NCI-H2081 (cell line): ENCODE measurements around the gene LRRC8E.
A peak's percentile ranks its signal among the peaks of the same experiment; 100 is the strongest.
"Not testable (repeated sequence)": the region's sequence is repeated elsewhere in the genome, so short reads cannot be mapped to it uniquely, and the experiment has no call there.

Experiments
- DNase-seq, 2 experiments: peaks; one replicate each; lab custom pipeline; 2025; lab: John Stamatoyannopoulos, UW

LRRC8E gene

GRCh38 chr19:7887408-7888144 is 734 bp upstream of the LRRC8E start:
- DNase-seq, result no peak

GRCh38 chr19:7888826-7889217 is 512 bp downstream of the LRRC8E start:
- DNase-seq, result no peak

- DNase-seq, result not testable (repeated sequence)
These were observed 5.2 kb downstream of the LRRC8E start for GRCh38 chr19:7893362-7894101.

DNA sequence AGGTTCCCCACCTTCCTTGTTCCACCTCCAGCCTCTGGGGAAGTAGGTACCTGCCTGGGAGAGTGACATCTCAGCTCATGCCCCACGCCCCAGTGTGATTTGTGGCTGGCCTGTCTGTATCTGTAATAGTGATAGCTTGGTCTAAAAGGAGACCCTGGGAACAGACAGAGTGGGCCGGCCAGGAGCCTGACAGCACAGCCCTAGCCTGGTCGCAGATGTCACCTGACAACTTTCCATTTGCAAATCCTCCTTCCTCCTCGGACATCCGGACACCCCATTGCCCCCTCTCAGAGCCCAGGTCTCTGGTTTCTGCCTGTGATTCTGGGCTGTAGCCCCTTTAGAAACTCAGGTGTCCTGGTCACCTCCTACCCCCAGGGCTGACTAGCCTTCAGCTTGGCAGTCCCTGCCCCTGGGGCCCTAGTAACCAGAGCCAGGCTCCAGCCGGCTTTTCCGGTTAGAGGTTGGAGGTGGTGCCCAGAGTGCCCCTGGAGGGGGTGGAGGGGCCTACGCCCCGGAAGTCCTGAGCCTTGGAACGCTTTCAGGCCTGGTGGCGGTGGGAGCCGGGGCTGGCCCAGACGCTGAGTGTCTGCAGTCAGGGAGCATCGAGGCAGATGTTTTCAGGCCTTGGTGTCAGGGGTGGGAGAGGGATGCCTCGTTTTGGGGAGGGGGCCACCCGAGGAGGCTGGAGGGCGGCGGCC is 6.5 kb downstream of the LRRC8E start:
- no peak for DNase-seq

GRCh38 chr19:7895565-7895964 is 7.3 kb downstream of the LRRC8E start:
- DNase-seq, result no peak

GRCh38 chr19:7897292-7897691 is 9.0 kb downstream of the LRRC8E start:
- no peak for DNase-seq

GRCh38 chr19:7898967-7899366 is 10.7 kb downstream of the LRRC8E start:
- no peak for DNase-seq

DNA sequence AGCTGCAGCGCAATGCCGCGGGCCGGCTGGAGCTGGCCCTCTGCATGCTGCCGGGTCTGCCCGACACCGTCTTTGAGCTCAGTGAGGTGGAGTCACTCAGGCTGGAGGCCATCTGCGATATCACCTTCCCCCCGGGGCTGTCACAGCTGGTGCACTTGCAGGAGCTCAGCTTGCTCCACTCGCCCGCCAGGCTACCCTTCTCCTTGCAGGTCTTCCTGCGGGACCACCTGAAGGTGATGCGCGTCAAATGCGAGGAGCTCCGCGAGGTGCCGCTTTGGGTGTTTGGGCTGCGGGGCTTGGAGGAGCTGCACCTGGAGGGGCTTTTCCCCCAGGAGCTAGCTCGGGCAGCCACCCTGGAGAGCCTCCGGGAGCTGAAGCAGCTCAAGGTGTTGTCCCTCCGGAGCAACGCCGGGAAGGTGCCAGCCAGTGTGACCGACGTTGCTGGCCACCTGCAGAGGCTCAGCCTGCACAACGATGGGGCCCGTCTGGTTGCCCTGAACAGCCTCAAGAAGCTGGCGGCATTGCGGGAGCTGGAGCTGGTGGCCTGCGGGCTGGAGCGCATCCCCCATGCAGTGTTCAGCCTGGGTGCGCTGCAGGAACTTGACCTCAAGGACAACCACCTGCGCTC is 11.6 kb downstream of the LRRC8E start:
- DNase-seq, result no peak

- DNase-seq, result no peak
These were observed 12.1 kb downstream of the LRRC8E start for GRCh38 chr19:7900401-7900870.

GRCh38 chr19:7900931-7901330 is 12.6 kb downstream of the LRRC8E start:
- DNase-seq, result no peak

GRCh38 chr19:7901337-7901736 is 13.0 kb downstream of the LRRC8E start:
- no peak for DNase-seq

DNA sequence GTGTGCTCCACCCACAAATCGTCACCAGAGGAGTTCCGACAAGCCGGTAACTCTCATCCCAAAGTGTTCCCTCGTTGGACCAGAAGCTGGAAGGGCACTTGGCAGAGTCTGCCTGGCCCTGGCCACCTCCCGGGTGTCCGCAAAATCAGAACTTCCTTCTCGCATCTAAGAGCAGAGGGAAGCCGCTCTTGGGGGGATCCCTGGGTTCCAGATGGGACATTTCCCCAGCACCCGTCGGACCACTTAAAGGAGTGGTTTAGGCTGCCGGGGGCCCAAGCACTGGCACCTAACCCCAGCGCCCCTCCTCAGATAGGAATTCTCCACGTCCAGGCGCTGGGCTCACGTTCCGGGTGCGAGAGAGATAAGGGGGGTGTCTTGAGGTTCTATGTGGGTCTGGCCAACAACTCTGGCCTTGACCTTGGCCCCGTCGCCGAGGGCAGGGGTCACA is 14.5 kb downstream of the LRRC8E start:
- DNase-seq, result no peak

DNA sequence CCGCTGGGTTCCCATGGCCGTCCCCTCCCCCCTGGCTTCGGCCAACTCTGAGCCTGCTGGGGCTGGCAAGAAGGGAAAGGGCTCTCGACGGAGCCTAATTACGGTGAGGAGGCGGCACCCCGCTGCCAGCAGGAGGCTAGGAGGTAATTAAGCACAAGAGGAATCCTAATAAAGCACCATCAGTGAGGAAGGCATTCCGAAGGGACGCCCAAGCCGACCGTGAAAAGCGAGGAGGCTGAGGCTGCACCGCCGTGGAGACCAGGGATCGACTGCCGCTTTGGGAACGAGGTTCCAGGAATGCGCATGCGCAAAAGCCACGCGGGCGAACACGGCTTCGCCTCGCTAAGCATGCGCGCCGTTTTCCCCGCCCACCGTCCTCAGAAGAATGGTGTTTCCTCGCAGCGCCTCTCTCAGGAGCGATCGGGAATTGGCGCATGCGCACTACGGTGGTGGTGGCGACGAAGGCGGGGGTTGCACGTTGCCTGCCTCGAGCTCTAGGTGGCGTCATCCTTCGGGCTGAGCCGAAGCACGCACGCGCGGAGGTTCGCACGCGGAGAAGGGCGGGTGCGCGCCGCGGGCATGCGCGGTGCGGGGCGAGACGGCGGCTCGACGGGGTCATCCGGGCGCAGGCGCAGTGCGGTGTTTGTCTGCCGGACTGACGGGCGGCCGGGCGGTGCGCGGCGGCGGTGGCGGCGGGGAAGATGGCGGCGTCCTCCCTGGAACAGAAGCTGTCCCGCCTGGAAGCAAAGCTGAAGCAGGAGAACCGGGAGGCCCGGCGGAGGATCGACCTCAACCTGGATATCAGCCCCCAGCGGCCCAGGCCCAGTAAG is 15.1 kb downstream of the LRRC8E start, which contains the start of gene MAP2K7:
Gene MAP2K7, plus strand, starts transcription at position 634 of the 830 bp plus-strand sequence. Its CDS starts 68 bp downstream, at position 702.
- DNase-seq, result peak; percentile 98 to 99

- DNase-seq, result peak in 1 of 2 experiments; percentile 59
These were observed 16.0 kb downstream of the LRRC8E start for GRCh38 chr19:7904074-7905020.

GRCh38 chr19:7905268-7905667 is 17.0 kb downstream of the LRRC8E start:
- no peak for DNase-seq

- no peak for DNase-seq
These were observed 17.5 kb downstream of the LRRC8E start for GRCh38 chr19:7905859-7906258.

DNA sequence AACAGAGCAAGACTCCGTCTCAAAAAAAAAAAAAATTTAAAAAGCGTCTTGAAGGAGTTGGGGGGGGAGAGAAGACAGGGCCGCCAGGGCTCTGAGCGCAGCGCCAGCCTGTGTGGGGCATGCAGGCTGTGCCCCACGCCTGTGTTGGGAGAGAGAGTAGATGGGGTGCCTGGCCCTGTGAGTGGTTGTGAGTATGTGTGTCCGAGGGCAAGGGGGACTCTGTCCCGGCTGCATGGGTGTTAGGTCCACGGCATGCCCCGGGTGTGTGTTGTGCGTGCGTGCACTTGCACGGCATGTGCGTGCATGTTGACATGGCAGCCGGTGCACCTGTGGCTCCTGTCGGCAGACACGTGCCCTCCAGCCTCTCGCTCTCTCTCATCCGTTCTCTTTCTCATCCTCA is 18.8 kb downstream of the LRRC8E start:
- no peak for DNase-seq

DNA sequence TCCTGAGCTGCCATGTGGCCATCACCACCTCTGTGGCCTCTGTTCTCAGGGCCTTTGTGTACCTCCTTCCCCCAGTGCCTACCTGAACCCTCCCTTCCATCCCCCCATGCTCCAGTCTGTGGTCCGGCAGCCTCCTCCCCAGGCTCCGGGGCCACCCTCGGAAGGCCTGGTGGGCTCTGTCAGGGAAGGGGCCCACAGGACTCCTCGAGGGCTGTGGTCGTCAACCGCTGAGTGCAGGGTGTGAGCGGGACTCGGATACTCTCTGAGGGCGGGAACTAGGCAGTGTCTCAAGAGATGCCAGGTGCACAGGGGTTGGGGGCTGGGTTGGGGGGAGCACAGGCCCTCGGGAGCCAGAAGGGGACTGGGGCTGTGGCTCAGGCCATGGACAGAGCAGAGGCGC is 19.2 kb downstream of the LRRC8E start:
- no peak for DNase-seq

GRCh38 chr19:7908078-7908699 is 19.9 kb downstream of the LRRC8E start:
- DNase-seq, result no peak
